GM12874 (cell line): ENCODE measurements around the gene ATP10B.

ENCODE experiments used
- CTCF ChIP-seq: IDR thresholded peaks from 2 replicates; pipeline ENCODE4 v1.5.1; 2011; ENCODE audit warnings: low read depth, mild to moderate bottlenecking, control low read depth, low read length, moderate library complexity; ENCODE audit not compliant: insufficient read depth

The ATP10B gene

DNA sequence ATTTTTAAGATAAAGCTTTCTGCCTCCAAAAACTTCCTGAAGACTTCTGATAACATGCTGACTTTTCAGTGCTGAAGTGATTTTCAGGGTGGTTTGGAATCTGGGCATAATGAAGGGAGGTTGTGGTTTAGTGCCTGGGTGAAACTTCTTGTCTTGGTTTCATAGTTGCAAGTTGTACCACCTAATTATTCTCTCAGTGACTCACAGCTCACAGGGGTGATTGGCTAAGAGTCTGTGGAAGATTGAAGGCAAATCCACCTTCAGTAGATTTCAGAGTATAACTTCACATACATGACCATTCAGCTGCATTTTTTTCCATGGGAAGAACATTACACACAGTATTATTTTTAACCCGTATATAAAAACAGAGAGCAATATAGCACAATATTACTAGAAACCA lies 230.5 kb downstream of the ATP10B start:
- no peak for TF ChIP-seq CTCF

- TF ChIP-seq CTCF, result no peak
Observed at GRCh38 chr5:160620401-160620800, 231.6 kb downstream of the ATP10B start.

DNA sequence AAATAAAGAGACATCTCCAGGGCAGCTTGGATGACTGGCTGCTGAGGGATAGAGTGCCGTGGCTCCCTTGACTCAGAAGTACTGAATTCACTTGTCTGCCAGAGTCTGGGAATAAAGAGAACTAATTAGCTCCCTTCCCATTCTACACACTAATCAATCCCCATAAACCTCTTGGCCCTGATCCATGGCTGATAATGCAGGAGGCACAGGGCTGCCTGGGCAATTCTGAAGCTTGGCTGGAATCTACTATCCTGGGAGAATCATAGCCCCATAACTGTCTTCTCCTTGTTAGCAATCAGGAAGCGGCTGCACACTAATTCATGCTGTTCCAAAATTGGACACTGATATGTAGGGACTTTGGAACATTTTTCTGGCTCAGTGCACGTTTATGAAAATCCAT lies 232.6 kb downstream of the ATP10B start:
- no peak for TF ChIP-seq CTCF

DNA sequence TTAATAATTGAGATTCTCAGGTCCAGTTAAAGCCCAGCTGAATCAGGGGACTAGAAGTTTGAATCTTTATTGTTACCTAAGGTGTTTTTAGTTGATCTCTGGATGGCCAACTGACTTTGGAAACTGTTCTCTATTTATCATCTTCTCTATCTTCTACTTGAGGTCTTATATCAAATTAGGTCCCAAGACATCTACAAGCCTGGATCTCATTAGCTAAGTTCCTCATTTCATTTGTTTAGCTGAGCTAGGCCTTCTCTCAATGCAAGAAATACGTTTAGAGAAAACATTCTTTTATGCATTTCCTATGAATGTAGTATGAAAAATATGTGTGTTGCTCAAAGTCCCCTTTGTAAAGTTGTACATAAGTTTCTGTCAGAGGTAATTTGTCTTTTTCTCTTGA lies 233.7 kb downstream of the ATP10B start:
- TF ChIP-seq CTCF, result no peak

DNA sequence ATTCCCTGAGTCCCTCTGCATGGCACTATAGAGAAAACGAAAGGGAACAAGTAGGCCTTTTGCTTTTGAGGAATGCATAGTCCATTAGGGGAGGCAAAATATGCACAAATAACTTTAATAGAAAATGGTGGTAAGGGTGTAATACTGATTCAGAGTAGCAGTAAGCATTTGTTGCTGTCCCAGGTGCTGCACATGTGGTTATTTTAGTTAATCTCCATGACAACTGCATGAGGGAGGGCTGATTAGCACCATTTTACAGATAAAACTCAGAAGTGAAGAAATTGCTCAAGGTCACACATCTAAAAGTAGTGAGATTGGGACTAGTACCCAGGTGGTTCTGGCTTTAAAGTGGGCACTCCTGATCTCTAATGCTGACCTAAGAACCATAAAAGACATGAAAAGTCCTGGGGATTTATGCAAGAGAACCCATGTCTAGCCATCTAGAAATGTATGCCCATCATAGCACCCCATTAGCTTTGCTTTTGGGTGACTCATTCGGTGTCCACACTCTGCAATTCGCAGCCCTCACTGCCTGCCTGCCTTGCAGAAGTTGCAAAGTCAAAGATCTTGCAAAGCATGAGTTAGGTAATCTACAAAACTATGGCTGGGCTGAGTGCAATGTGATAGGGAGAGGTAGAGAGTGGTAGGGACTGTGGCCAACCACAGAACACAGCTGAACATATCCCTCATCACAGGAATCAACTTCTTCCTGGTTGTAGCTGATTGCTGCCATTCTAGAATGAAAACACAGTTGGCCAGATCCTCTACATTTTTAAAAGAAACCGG lies 235.1 kb downstream of the ATP10B start:
- no peak for TF ChIP-seq CTCF

DNA sequence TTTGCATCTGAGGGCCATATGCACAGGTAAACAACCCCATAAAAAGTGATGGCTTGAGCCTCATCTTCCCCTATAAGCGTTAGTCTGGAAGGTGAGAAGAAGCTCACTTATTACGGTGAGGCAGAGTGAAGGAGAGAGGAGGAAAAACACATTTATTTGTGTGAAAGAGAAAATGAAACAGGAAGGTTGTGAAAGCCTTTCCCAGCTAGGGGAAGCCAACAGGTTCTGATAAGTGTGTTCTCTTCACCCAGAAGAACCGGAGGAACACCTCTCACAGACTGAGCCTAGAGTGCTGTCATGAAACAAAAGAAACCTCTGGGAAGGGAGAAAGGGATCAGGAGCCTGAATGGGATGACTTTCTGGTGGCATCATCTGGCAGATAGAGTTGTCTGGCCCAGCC lies 237.9 kb downstream of the ATP10B start:
- TF ChIP-seq CTCF, result no peak

DNA sequence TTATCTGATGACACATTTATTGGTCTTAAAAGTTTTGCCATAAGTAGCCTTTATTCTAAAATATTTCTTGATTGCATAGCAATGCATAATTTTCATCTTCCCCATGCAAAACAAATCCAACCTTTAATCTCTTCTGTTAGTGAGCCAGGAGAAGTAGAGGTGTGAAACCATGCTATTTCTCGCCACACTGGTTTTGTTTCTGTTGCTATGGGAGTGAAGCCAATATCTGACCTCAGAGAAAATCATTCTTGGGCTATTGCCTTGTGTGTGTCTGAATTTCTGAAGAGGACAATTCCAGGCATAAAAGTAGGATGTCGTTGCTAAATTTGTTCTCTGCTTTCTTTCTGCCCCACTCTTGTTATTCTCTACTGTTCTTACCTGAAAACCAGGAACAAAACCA lies 246.7 kb downstream of the ATP10B start:
- TF ChIP-seq CTCF, result no peak
